GM23338 (cell line): ENCODE results near the gene STK38L. TPM values are rescaled to one million over a fixed set of nuclear protein-coding genes. Genes with fewer than 3 reads are reported as not detected.

ENCODE experiments used
- ATAC-seq: fragments of 200-7000 bp; cut with Tn5 transposase; 3 replicates; pipeline ENCODE4 v1.9.1; 2020
- DNase-seq: peaks from one replicate; pipeline ENCODE4 v3.0.0-alpha.2; 2015; ENCODE audit warnings: low spot score
- H2AFZ ChIP-seq: fragments of 200-600 bp; sonication (generic); 2 replicates; pipeline ENCODE4 v1.8.0; 2016; ENCODE audit warnings: antibody characterized with exemption, mild to moderate bottlenecking, moderate library complexity
- H3F3A ChIP-seq: fragments of 200-600 bp; sonication (generic); replicated peaks from 2 replicates; pipeline ENCODE4 v1.8.0; 2017; ENCODE audit warnings: antibody characterized with exemption, mixed run types, low read depth
- H3K27ac ChIP-seq: fragments of 200-600 bp; sonication (generic); 2 replicates; pipeline ENCODE4 v1.6.1; 2016; ENCODE audit warnings: low read depth
- H3K27me3 ChIP-seq: fragments of 200-600 bp; sonication (generic); 2 replicates; pipeline ENCODE4 v1.8.0; 2016; ENCODE audit warnings: mild to moderate bottlenecking, mixed run types, moderate library complexity; ENCODE audit not compliant: insufficient read depth
- H3K36me3 ChIP-seq: fragments of 200-600 bp; sonication (generic); 2 replicates; pipeline ENCODE4 v1.8.0; 2016; ENCODE audit warnings: mild to moderate bottlenecking; ENCODE audit not compliant: insufficient read depth
- H3K4me1 ChIP-seq: fragments of 200-600 bp; sonication (generic); 2 replicates; pipeline ENCODE4 v1.8.0; 2016; ENCODE audit warnings: mild to moderate bottlenecking, moderate library complexity; ENCODE audit not compliant: insufficient read depth
- H3K4me2 ChIP-seq: fragments of 200-600 bp; sonication (generic); 2 replicates; pipeline ENCODE4 v1.7.1; 2017; ENCODE audit warnings: mixed run types
- H3K4me3 ChIP-seq: fragments of 200-600 bp; sonication (generic); 2 replicates; pipeline ENCODE4 v1.6.1; 2016; ENCODE audit warnings: mixed run types
- H3K79me2 ChIP-seq: fragments of 200-600 bp; sonication (generic); replicated peaks from 2 replicates; pipeline ENCODE4 v1.8.0; 2017; ENCODE audit warnings: mild to moderate bottlenecking; ENCODE audit not compliant: insufficient read depth
- H3K9me2 ChIP-seq: fragments of 200-600 bp; sonication (generic); 2 replicates; pipeline ENCODE4 v1.8.0; 2017; ENCODE audit not compliant: insufficient read depth
- H4K20me1 ChIP-seq: fragments of 200-600 bp; sonication (generic); replicated peaks from 2 replicates; pipeline ENCODE4 v1.8.0; 2017; ENCODE audit warnings: mild to moderate bottlenecking; ENCODE audit not compliant: insufficient read depth
- H3K27ac Mint-ChIP-seq: 2 replicates; pipeline ENCODE4 v1.8.0; 2020; ENCODE audit warnings: inconsistent platforms, mild to moderate bottlenecking, moderate library complexity, mixed read lengths
- H3K27me3 Mint-ChIP-seq: 3 replicates; pipeline ENCODE4 v1.8.0; 2022; ENCODE audit warnings: low read depth, mild to moderate bottlenecking, moderate library complexity, mixed read lengths, inconsistent platforms; ENCODE audit not compliant: insufficient read depth, poor library complexity
- H3K36me3 Mint-ChIP-seq: 3 replicates; pipeline ENCODE4 v1.8.0; 2021; ENCODE audit warnings: low read depth, mild to moderate bottlenecking, inconsistent platforms, moderate library complexity, mixed read lengths
- H3K4me1 Mint-ChIP-seq: 3 replicates; pipeline ENCODE4 v1.8.0; 2020; ENCODE audit warnings: mild to moderate bottlenecking, inconsistent platforms, mixed read lengths
- H3K4me3 Mint-ChIP-seq: 3 replicates; pipeline ENCODE4 v1.8.0; 2021; ENCODE audit warnings: moderate library complexity, mild to moderate bottlenecking, inconsistent platforms, mixed read lengths
- H3K9me3 Mint-ChIP-seq: 3 replicates; pipeline ENCODE4 v1.8.0; 2020; ENCODE audit warnings: moderate library complexity, mild to moderate bottlenecking, inconsistent platforms, mixed read lengths
- CREB1 ChIP-seq: fragments of 250-450 bp; sonication (Bioruptor Pico); IDR thresholded peaks from 2 replicates; pipeline ENCODE4 v1.5.0; 2020; ENCODE audit warnings: low read depth, mild to moderate bottlenecking, moderate library complexity
- EZH2 ChIP-seq: fragments of 200-600 bp; sonication (generic); IDR thresholded peaks from one replicate; pipeline ENCODE4 v1.8.0; 2017; ENCODE audit warnings: antibody characterized with exemption, mild to moderate bottlenecking, low read depth; ENCODE audit not compliant: unreplicated experiment
- EZH2phosphoT487 ChIP-seq: fragments of 200-600 bp; sonication (generic); IDR thresholded peaks from one replicate; pipeline ENCODE4 v1.8.1; 2018; ENCODE audit warnings: antibody characterized with exemption; ENCODE audit not compliant: unreplicated experiment
- JUNB ChIP-seq: IDR thresholded peaks from one replicate; pipeline ENCODE4 v1.6.1; 2016; ENCODE audit warnings: antibody characterized with exemption; ENCODE audit not compliant: unreplicated experiment
- NANOG ChIP-seq: IDR thresholded peaks from 2 replicates; pipeline ENCODE4 v1.6.1; 2016; ENCODE audit warnings: antibody characterized with exemption, borderline replicate concordance
- POLR2AphosphoS5 ChIP-seq: IDR thresholded peaks from 2 replicates; pipeline ENCODE4 v1.6.1; 2016; ENCODE audit warnings: antibody characterized with exemption, low read depth
- STAT1 ChIP-seq: IDR thresholded peaks from one replicate; pipeline ENCODE4 v1.6.1; 2016; ENCODE audit warnings: antibody characterized with exemption; ENCODE audit not compliant: unreplicated experiment
- ZNF114 ChIP-seq: fragments of 250-450 bp; sonication (Bioruptor Pico); IDR thresholded peaks from 2 replicates; pipeline ENCODE4 v1.5.0; 2020; ENCODE audit warnings: mild to moderate bottlenecking, moderate library complexity
- ZNF331 ChIP-seq: fragments of 250-450 bp; sonication (Bioruptor Pico); IDR thresholded peaks from 2 replicates; pipeline ENCODE4 v1.5.0; 2020; ENCODE audit warnings: low read depth, mild to moderate bottlenecking, moderate library complexity
- polyA plus RNA-seq: library from polyadenylated mRNA; unstranded; fragments of >200 nt; fragmentation: Nextera tagmentation; extraction: Ambion mirVana; gene quantifications from 2 replicates; pipeline ENCODE4 v1.2.1, GENCODE V29; 2016
- total RNA-seq: library from RNA; depleted of rRNA; stranded (reverse); fragments of >200 nt; shearing (Covaris generic); gene quantifications from 2 replicates; pipeline ENCODE4 v1.2.3, GENCODE V29; 2014
- TF ChIP-seq, protein P1 (sequence below), 2 experiments: fragments of 200-600 bp in 1 of 2; sonication (generic) in 1 of 2; conservative IDR thresholded peaks; 2 replicates each; pipeline versions ENCODE4 v1.5.1 to v1.6.1; 2016 to 2017; ENCODE audit warnings: antibody characterized with exemption in 2 of 2, low read depth in 2 of 2, mild to moderate bottlenecking in 2 of 2, moderate library complexity in 1 of 2
- TF ChIP-seq, protein P2 (sequence below): IDR thresholded peaks from 2 replicates; pipeline ENCODE4 v1.6.1; 2016; ENCODE audit warnings: antibody characterized with exemption
- TF ChIP-seq, protein P3 (sequence below): IDR thresholded peaks from one replicate; pipeline ENCODE4 v1.6.1; 2018; ENCODE audit warnings: antibody characterized with exemption; ENCODE audit not compliant: unreplicated experiment
- TF ChIP-seq, protein P4 (sequence below): fragments of 250-450 bp; sonication (Bioruptor Pico); IDR thresholded peaks from 2 replicates; pipeline ENCODE4 v1.5.0; 2020; ENCODE audit warnings: mild to moderate bottlenecking, moderate library complexity

STK38L gene
- total and polyA plus RNA-seq, 2 experiments from 2014 or later: 28.9 to 56.5 TPM

DNA sequence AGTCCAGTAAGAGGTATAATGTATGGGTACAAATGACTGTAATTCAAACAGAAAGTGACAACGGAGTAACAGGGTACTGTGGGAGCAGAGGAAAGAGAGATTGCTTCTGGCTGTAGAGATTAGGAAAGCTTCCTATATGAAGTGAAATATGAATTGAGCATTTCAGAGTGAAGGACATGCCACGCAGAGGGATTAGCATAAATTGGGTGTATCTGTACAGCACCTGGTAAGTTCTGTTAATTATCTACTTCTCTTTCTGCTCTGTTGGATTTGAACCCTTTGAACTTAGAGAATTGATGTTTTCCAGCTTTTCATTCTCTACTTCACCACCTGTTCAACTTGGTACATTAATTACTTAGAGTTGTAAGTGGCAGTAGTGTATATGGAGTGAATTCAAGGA, 8.8 kb downstream of the STK38L start:
- H3K27me3 ChIP-seq: no peaks in the 10 kb centered on the region
- no peaks in the 10 kb centered on the region for H3K9me3 Mint-ChIP-seq
- TF ChIP-seq, protein P1, sequence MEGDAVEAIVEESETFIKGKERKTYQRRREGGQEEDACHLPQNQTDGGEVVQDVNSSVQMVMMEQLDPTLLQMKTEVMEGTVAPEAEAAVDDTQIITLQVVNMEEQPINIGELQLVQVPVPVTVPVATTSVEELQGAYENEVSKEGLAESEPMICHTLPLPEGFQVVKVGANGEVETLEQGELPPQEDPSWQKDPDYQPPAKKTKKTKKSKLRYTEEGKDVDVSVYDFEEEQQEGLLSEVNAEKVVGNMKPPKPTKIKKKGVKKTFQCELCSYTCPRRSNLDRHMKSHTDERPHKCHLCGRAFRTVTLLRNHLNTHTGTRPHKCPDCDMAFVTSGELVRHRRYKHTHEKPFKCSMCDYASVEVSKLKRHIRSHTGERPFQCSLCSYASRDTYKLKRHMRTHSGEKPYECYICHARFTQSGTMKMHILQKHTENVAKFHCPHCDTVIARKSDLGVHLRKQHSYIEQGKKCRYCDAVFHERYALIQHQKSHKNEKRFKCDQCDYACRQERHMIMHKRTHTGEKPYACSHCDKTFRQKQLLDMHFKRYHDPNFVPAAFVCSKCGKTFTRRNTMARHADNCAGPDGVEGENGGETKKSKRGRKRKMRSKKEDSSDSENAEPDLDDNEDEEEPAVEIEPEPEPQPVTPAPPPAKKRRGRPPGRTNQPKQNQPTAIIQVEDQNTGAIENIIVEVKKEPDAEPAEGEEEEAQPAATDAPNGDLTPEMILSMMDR (conservative IDR thresholded peaks at IDR 0.05; ENCODE audit: low read depth in 2 of 2): no peak
- no peak for TF ChIP-seq JUNB
- no peak for TF ChIP-seq STAT1
- no peak for TF ChIP-seq CREB1 (CRISPR knock-in tag)
- TF ChIP-seq, protein P2, sequence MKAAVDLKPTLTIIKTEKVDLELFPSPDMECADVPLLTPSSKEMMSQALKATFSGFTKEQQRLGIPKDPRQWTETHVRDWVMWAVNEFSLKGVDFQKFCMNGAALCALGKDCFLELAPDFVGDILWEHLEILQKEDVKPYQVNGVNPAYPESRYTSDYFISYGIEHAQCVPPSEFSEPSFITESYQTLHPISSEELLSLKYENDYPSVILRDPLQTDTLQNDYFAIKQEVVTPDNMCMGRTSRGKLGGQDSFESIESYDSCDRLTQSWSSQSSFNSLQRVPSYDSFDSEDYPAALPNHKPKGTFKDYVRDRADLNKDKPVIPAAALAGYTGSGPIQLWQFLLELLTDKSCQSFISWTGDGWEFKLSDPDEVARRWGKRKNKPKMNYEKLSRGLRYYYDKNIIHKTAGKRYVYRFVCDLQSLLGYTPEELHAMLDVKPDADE: no peak
- TF ChIP-seq, protein P3, sequence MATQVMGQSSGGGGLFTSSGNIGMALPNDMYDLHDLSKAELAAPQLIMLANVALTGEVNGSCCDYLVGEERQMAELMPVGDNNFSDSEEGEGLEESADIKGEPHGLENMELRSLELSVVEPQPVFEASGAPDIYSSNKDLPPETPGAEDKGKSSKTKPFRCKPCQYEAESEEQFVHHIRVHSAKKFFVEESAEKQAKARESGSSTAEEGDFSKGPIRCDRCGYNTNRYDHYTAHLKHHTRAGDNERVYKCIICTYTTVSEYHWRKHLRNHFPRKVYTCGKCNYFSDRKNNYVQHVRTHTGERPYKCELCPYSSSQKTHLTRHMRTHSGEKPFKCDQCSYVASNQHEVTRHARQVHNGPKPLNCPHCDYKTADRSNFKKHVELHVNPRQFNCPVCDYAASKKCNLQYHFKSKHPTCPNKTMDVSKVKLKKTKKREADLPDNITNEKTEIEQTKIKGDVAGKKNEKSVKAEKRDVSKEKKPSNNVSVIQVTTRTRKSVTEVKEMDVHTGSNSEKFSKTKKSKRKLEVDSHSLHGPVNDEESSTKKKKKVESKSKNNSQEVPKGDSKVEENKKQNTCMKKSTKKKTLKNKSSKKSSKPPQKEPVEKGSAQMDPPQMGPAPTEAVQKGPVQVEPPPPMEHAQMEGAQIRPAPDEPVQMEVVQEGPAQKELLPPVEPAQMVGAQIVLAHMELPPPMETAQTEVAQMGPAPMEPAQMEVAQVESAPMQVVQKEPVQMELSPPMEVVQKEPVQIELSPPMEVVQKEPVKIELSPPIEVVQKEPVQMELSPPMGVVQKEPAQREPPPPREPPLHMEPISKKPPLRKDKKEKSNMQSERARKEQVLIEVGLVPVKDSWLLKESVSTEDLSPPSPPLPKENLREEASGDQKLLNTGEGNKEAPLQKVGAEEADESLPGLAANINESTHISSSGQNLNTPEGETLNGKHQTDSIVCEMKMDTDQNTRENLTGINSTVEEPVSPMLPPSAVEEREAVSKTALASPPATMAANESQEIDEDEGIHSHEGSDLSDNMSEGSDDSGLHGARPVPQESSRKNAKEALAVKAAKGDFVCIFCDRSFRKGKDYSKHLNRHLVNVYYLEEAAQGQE: no peak
- TF ChIP-seq, protein P4, sequence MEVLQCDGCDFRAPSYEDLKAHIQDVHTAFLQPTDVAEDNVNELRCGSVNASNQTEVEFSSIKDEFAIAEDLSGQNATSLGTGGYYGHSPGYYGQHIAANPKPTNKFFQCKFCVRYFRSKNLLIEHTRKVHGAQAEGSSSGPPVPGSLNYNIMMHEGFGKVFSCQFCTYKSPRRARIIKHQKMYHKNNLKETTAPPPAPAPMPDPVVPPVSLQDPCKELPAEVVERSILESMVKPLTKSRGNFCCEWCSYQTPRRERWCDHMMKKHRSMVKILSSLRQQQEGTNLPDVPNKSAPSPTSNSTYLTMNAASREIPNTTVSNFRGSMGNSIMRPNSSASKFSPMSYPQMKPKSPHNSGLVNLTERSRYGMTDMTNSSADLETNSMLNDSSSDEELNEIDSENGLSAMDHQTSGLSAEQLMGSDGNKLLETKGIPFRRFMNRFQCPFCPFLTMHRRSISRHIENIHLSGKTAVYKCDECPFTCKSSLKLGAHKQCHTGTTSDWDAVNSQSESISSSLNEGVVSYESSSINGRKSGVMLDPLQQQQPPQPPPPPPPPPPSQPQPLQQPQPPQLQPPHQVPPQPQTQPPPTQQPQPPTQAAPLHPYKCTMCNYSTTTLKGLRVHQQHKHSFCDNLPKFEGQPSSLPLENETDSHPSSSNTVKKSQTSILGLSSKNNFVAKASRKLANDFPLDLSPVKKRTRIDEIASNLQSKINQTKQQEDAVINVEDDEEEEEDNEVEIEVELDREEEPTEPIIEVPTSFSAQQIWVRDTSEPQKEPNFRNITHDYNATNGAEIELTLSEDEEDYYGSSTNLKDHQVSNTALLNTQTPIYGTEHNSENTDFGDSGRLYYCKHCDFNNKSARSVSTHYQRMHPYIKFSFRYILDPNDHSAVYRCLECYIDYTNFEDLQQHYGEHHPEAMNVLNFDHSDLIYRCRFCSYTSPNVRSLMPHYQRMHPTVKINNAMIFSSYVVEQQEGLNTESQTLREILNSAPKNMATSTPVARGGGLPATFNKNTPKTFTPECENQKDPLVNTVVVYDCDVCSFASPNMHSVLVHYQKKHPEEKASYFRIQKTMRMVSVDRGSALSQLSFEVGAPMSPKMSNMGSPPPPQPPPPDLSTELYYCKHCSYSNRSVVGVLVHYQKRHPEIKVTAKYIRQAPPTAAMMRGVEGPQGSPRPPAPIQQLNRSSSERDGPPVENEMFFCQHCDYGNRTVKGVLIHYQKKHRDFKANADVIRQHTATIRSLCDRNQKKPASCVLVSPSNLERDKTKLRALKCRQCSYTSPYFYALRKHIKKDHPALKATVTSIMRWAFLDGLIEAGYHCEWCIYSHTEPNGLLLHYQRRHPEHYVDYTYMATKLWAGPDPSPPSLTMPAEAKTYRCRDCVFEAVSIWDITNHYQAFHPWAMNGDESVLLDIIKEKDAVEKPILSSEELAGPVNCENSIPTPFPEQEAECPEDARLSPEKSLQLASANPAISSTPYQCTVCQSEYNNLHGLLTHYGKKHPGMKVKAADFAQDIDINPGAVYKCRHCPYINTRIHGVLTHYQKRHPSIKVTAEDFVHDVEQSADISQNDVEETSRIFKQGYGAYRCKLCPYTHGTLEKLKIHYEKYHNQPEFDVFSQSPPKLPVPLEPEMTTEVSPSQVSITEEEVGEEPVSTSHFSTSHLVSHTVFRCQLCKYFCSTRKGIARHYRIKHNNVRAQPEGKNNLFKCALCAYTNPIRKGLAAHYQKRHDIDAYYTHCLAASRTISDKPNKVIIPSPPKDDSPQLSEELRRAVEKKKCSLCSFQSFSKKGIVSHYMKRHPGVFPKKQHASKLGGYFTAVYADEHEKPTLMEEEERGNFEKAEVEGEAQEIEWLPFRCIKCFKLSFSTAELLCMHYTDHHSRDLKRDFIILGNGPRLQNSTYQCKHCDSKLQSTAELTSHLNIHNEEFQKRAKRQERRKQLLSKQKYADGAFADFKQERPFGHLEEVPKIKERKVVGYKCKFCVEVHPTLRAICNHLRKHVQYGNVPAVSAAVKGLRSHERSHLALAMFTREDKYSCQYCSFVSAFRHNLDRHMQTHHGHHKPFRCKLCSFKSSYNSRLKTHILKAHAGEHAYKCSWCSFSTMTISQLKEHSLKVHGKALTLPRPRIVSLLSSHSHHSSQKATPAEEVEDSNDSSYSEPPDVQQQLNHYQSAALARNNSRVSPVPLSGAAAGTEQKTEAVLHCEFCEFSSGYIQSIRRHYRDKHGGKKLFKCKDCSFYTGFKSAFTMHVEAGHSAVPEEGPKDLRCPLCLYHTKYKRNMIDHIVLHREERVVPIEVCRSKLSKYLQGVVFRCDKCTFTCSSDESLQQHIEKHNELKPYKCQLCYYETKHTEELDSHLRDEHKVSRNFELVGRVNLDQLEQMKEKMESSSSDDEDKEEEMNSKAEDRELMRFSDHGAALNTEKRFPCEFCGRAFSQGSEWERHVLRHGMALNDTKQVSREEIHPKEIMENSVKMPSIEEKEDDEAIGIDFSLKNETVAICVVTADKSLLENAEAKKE: no peak
- TF ChIP-seq EZH2: no peak
- TF ChIP-seq POLR2AphosphoS5: no peak
- TF ChIP-seq ZNF114 (CRISPR knock-in tag): no peak
- TF ChIP-seq EZH2phosphoT487: no peak
- TF ChIP-seq NANOG: no peak
- TF ChIP-seq ZNF331 (CRISPR knock-in tag): no peak
- ATAC-seq (no peak), DNase-seq (no peak)
- no peak overlapping the region for H3K27ac ChIP-seq
- peaks cover 22% of the 10 kb centered on the region for H4K20me1 ChIP-seq
- H3K27me3 Mint-ChIP-seq: no peaks in the 10 kb centered on the region
- no peaks in the 10 kb centered on the region for H3K4me1 ChIP-seq
- H3K79me2 ChIP-seq: peaks cover 98% of the 10 kb centered on the region
- 0 out of 3 replicates have a peak, but pooled peaks cover 3% of the 10 kb centered on the region for H3K36me3 Mint-ChIP-seq
- H3K9me2 ChIP-seq: no peaks in the 10 kb centered on the region
- H3K4me3 Mint-ChIP-seq: no peak overlapping the region
- H3F3A ChIP-seq: no peaks in the 10 kb centered on the region
- H3K4me2 ChIP-seq: no peak overlapping the region
- peaks cover 2% of the 10 kb centered on the region; the same call in 2 of the 3 replicates for H3K4me1 Mint-ChIP-seq
- H2AFZ ChIP-seq: no peak overlapping the region
- no peaks in the 10 kb centered on the region; the same call in 1 of the 2 replicates for H3K36me3 ChIP-seq
- no peak overlapping the region for H3K27ac Mint-ChIP-seq
- H3K4me3 ChIP-seq: no peak overlapping the region
